Measurements from ENCODE around the gene TST.

TST gene

GRCh38 chr22:36986242-36986821 is 32.9 kb downstream of the TST start:
- FAIRE-seq = no peak
- no peak for DNase-seq (ENCODE audit: low spot score)

DNA sequence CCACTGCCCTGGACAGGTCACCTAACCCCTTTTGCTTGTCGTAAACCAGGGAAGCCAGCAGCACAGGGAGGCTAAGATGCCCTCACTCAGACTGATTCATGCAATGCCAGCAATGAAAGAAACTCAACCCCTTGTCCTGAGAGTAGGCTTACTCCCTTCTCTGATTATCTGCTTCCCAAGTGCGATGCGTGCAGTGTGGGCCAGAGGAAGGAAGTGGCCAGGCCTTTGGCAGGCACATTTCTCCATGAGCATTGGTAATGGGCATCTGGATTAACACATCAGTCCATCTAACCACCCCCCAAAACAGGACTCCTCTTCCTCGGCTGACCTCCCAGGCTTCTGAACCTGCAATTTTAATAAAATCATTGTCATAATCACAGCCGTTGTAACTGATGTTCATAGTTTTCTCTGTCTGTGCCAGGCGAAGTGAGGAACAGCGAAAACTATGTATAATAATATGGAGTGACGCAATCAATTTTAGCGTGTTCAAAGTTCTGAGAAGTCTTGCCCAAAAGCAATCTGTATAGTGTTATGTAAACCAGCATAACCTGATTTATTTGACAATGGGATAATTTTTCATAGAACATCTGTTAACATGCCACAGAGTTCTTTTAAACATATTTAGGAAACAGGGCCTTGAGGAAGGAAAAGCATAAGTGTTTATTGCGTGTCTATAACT is 33.9 kb downstream of the TST start:
- peak; percentile 72 for FAIRE-seq
- DNase-seq (ENCODE audit: low spot score) = no peak

DNA sequence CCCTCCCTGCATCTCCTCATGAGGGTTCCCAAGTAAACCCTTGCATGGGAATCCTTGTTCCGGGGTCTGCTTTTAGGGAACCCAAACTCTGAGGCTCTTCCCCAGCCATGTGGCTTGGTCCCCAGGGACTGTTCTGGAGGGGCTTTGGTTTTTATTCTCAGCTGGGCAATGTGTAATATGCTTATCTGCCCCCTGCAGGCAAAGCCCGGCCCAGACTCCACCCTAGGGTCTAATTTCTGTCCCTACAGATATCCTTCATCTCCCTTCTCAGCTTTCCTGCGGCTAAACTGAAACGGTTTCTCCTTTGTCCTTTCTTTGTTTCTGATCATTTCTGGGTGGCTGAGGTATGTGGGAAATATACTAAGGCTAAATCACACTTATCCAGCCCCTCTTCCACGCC is 37.1 kb downstream of the TST start:
- FAIRE-seq (no peak), DNase-seq (ENCODE audit: low spot score) (no peak)

DNA sequence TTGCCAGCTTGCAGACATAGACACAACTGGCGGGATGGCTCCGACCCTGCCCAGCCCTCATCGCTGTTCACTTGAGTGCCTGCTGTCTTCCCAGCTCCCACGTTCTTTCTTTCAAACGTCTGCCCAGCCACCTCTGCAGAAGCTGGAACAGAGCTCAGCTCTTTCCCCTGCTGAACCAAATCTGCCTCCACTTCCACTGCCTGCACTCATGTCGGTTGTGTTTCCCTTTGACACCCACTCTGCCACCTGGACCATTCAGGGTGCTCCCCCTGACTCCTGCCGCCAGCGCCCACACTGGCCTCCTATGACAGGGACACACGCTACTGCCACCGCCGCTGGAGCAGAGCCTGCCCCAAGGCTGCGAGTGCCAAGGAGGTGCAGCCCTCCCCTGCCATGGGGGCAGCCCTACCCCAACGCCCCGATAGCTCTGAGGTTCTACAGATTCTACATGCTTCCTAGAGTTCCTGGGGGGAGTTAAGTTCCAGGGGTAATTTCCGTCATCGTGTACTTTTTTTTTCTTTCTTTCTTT is 37.9 kb downstream of the TST start:
- FAIRE-seq (no peak), DNase-seq (ENCODE audit: low spot score) (no peak)

- DNase-seq (ENCODE audit: low spot score) (no peak), FAIRE-seq (no peak)
Measured at GRCh38 chr22:36979016-36979910, 40.0 kb downstream of the TST start.

GRCh38 chr22:36977947-36978660 is 41.1 kb downstream of the TST start:
- peak; percentile 94 for FAIRE-seq
- DNase-seq (ENCODE audit: low spot score) = peak; percentile 96

DNA sequence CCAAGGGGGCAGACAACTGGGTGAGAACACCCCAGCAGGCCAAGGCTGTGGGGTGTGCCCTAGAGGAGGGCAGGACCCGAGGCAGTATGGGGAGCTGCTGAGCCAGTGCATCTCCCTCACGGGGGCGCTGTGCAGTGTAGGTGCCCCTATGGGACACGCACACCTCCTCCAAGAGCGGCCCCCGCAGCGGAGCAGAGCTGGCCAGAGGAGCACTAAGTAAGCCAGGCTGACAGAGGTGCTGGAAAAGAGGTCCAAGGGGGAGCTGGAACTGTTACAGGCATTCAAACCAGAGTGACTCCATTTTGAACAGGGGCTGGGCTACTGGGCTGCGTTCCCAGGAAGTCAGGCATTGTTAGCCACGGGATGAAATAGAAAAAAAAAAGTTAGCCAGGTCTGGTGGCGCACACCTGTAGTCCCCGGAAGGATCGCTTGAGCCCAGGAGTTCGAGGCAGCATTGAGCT is 41.8 kb downstream of the TST start:
- peak; percentile 66 for FAIRE-seq
- DNase-seq (ENCODE audit: low spot score) = peak; percentile 80

GRCh38 chr22:36976606-36977005 is 42.6 kb downstream of the TST start:
- no peak for FAIRE-seq
- no peak for DNase-seq (ENCODE audit: low spot score)

DNA sequence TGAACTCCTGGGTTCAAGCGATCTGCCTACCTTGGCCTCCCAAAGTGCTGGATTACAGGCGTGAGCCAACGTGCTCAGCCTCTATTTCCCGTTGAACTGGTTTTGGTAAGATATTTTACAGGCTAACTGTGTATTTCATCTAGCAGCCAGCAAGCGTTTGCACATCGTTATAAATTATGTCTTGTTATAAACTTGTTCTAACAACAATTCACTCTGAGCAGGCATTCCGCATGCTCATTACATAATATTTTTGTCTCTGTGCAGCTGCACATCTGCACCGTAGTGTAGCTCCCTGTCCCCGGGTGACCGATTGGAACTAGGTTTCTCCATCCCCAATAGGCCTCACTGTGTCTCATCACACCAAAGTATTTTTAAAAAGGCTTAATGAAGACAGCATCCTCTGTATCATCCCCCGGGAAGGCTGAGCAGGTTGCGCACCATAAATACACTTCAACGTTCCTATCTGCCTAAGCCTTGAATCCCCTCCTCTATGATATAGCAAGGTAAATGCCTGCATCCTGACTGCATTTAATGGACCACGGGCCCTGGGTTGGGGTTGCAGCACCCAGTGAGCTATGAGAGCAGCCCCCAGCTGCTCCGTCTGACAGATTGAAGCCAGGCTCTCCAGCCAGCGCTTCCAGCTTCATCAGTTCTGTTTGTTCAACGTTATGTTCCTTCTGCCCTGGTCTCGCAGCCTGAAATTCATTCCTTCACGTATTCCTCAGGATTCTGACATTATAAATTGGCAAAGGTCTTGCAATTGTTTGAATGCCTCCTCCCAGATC is 47.7 kb downstream of the TST start:
- FAIRE-seq (no peak), DNase-seq (ENCODE audit: low spot score) (no peak)

- FAIRE-seq (no peak), DNase-seq (ENCODE audit: low spot score) (no peak)
Measured at GRCh38 chr22:36968249-36968964, 50.8 kb downstream of the TST start.

GRCh38 chr22:36966851-36967540 is 52.3 kb downstream of the TST start:
- no peak for DNase-seq (ENCODE audit: low spot score)
- no peak for FAIRE-seq

DNA sequence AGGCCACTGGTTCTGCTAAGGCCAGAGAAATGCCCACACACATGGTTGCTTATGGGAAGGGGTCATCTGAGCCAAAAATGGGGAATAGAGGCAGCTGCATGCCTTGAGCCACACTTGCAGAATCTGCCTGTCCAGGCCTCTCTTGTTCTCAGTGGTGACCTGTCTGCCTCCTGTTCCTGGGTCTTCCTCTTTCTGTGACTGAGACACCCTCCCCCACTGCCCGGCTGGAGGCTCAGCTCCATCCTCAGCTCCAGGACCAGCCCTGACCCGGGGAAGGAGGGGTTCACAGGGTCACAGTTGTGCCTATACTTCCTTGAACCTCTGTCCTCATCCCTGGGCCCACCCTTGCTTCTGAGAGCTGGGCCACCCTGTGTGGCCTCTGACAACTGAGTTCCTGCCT is 53.6 kb downstream of the TST start:
- DNase-seq (ENCODE audit: low spot score) (no peak), FAIRE-seq (no peak)

DNA sequence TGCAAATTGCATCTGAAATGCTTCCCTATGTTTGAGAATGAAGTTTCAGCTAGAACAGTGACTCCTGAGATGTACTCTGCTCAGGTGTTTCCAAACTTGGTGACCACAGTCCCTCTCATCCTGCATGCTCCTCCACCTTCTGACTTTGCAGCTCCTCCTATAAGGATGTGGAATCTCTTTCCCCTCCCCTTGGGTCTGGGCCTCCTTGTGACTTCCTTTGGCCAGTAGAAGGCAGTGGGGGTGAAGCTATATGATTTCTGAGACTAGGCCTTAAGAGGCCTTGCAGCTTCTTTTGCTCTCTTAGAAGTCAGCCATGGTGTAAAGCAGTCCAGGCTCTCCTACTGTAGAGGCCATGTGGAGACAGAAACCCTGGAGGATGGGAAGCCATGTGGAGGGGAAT is 55.1 kb downstream of the TST start:
- DNase-seq (ENCODE audit: low spot score) = no peak
- FAIRE-seq = no peak

DNA sequence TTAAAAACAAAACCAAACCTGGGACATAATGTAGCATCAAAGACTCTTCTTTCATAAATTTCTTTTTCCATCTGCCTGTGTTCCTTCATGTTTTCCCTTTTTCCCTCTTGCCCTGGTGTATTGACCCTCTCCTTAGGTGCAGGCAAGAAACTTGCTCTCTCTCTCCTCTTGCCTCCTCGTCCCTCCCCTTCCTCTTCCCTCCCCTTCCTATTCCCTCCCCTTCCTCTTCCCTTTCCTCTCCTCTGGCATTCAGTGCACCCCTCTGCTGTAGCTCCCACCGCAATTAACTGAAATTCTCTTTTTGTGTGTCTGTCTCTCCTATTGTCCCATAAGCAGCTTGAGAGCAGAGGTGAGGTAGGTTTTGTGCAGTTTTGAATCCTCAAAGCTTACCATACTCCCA is 55.9 kb downstream of the TST start:
- DNase-seq (ENCODE audit: low spot score) = no peak
- FAIRE-seq = no peak

GRCh38 chr22:36961626-36962025 is 57.6 kb downstream of the TST start:
- DNase-seq (ENCODE audit: low spot score) = no peak
- no peak for FAIRE-seq

Measured in urothelium cell line (cell line).